ENCODE results near the gene LEP. TPM values are rescaled to one million over a fixed set of nuclear protein-coding genes. Genes with fewer than 3 reads are reported as not detected.

Gene LEP
- total RNA-seq, 1 experiment from 2014 or later: not detected

GRCh38 chr7:128266883-128267594 is 26.0 kb downstream of the LEP start:
- TF ChIP-seq CTCF (conservative IDR thresholded peaks at IDR 0.05): peak; percentile 32; the same call in 1 of the 3 replicates
- H3K23me2 ChIP-seq (ENCODE audit: insufficient read length, low read depth, low read length, poor library complexity, severe bottlenecking): no peaks in the 10 kb centered on the region
- Mint-ChIP-seq H3K4me3 (peak overlapping the region; percentile 50 to 69), H3K27me3 (ENCODE audit: low read depth) (peaks cover 3% of the 10 kb centered on the region), H3K9me3 (no peaks in the 10 kb centered on the region; a peak in 1 of 5 replicates), H3K27ac (peak overlapping the region; percentile 95), H3K4me1 (peaks cover 45 to 59% of the 10 kb centered on the region in 2 experiments), H3K36me3 (ENCODE audit: insufficient read depth in 1 of 3, low read depth in 3 of 3) (no peaks in the 10 kb centered on the region)
- no peak overlapping the region for H2BK20ac ChIP-seq (ENCODE audit: low read depth, low read length, poor library complexity, severe bottlenecking)
- H3K4me1 ChIP-seq (ENCODE audit: insufficient read depth, low read length): peaks cover 9% of the 10 kb centered on the region; the same call in 1 of the 2 replicates
- no peaks in the 10 kb centered on the region for H3K9me3 ChIP-seq (ENCODE audit: control insufficient read depth, low read depth, low read length)
- H2AK5ac ChIP-seq (ENCODE audit: insufficient read length, low read length): no peak overlapping the region
- 0 out of 2 replicates have a peak overlapping the region, but pooled peaks have one; percentile 9 for H2BK15ac ChIP-seq (ENCODE audit: low read depth, low read length)
- no peak overlapping the region for H3K4ac ChIP-seq (ENCODE audit: low read depth, low read length)
- no peaks in the 10 kb centered on the region for H3K79me1 ChIP-seq (ENCODE audit: insufficient read depth, low read depth, low read length, poor library complexity, severe bottlenecking)
- no peak overlapping the region for H2BK5ac ChIP-seq (ENCODE audit: insufficient read length, low read length)
- peak overlapping the region; percentile 57 for H3K4me2 ChIP-seq (ENCODE audit: insufficient read depth, insufficient read length, low read length)
- H3K79me2 ChIP-seq (ENCODE audit: insufficient read depth, low read length): no peaks in the 10 kb centered on the region
- H3T11ph ChIP-seq (ENCODE audit: low read length): no peak overlapping the region
- H3K23ac ChIP-seq (ENCODE audit: insufficient read length, low read depth, low read length): no peak overlapping the region
- H2AFZ ChIP-seq (ENCODE audit: low read length): no peak overlapping the region
- peak overlapping the region; percentile 58 for H4K5ac ChIP-seq (ENCODE audit: insufficient read length, low read depth, low read length)
- DNase-seq: peak; percentile 85
- H3K27ac ChIP-seq (ENCODE audit: insufficient read length, low read depth, low read length): no peak overlapping the region
- H3K56ac ChIP-seq (ENCODE audit: insufficient read length, low read depth, low read length): no peak overlapping the region
- no peaks in the 10 kb centered on the region for H3K27me3 ChIP-seq (ENCODE audit: insufficient read depth, low read length)
- WGBS (ENCODE audit: extremely low coverage, insufficient read length, low lambda C conversion rate): no CpG with 5 or more reads among the region's 16 CpGs
- peak overlapping the region; percentile 82; the same call in 1 of the 2 replicates for H3K14ac ChIP-seq (ENCODE audit: insufficient read depth, low read length)
- H3K18ac ChIP-seq (ENCODE audit: insufficient read length, low read depth, low read length): peak overlapping the region; percentile 69
- no peak overlapping the region for H4K8ac ChIP-seq (replicated peaks; ENCODE audit: insufficient read length, low read depth, low read length)
- H2BK120ac ChIP-seq (ENCODE audit: low read depth, low read length, poor library complexity, severe bottlenecking): no peak overlapping the region
- no peaks in the 10 kb centered on the region for H4K20me1 ChIP-seq (ENCODE audit: control insufficient read depth, insufficient read depth, insufficient read length)
- no peak overlapping the region for H4K91ac ChIP-seq (ENCODE audit: insufficient read length, low read depth, low read length)
- no peak overlapping the region for H2BK12ac ChIP-seq (ENCODE audit: insufficient read length, low read depth, low read length)
- H3K9ac ChIP-seq (ENCODE audit: extremely low read depth, insufficient read length, low read length): peak overlapping the region; percentile 41

All from H9 (cell line).